ENCODE data around the gene CLEC7A.

Gene CLEC7A

GRCh38 chr12:10130042-10130441, at the start of gene CLEC7A:
CLEC7A (minus strand) TSS chr12:10130199; CDS start chr12:10130082, 117 bp downstream.
- ChIA-PET CTCF (no interaction called here), POLR2A (no interaction called here)
- DNase-seq (ENCODE audit: extremely low spot score) = no peak
- no peak for TF ChIP-seq FOXM1 (IDR thresholded peaks at IDR 0.05; ENCODE audit: borderline replicate concordance)
- TF ChIP-seq SP1 (IDR thresholded peaks at IDR 0.05) = no peak
- no peak for TF ChIP-seq LEF1 (IDR thresholded peaks at IDR 0.05; ENCODE audit: borderline replicate concordance)
- TF ChIP-seq L3MBTL2 (conservative IDR thresholded peaks at IDR 0.05) = no peak
- no peak for TF ChIP-seq TARDBP (IDR thresholded peaks at IDR 0.05)
- TF ChIP-seq FOXK2 (IDR thresholded peaks at IDR 0.05) = no peak
- no peak for TF ChIP-seq CTBP1 (IDR thresholded peaks at IDR 0.05; ENCODE audit: borderline replicate concordance)
- TF ChIP-seq ELF4 (IDR thresholded peaks at IDR 0.05) = no peak
- no peak for TF ChIP-seq NFRKB (IDR thresholded peaks at IDR 0.05)
- no peak for TF ChIP-seq PKNOX1 (IDR thresholded peaks at IDR 0.05)
- TF ChIP-seq BHLHE40 (IDR thresholded peaks at IDR 0.05; ENCODE audit: borderline replicate concordance) = no peak
- no peak for TF ChIP-seq ZNF384 (IDR thresholded peaks at IDR 0.05)
- TF ChIP-seq SUZ12 (IDR thresholded peaks at IDR 0.05) = no peak
- no peak for TF ChIP-seq ARNT (IDR thresholded peaks at IDR 0.05)
- no peak for TF ChIP-seq FOXA1 (IDR thresholded peaks at IDR 0.05)
- no peak for TF ChIP-seq HDGF (IDR thresholded peaks at IDR 0.05; ENCODE audit: borderline replicate concordance)

GRCh38 chr12:10179776-10180181, 49.8 kb upstream of the CLEC7A start:
- POLR2A ChIA-PET = no interaction called here
- DNase-seq (ENCODE audit: extremely low spot score) = no peak
- TF ChIP-seq CTBP1 (IDR thresholded peaks at IDR 0.05; ENCODE audit: borderline replicate concordance) = no peak
- no peak for TF ChIP-seq FOXK2 (IDR thresholded peaks at IDR 0.05)
- no peak for TF ChIP-seq TARDBP (IDR thresholded peaks at IDR 0.05)
- no peak for TF ChIP-seq PKNOX1 (IDR thresholded peaks at IDR 0.05)
- no peak for TF ChIP-seq L3MBTL2 (conservative IDR thresholded peaks at IDR 0.05)
- TF ChIP-seq NFRKB (IDR thresholded peaks at IDR 0.05) = no peak
- TF ChIP-seq HDGF (IDR thresholded peaks at IDR 0.05; ENCODE audit: borderline replicate concordance) = no peak
- no peak for TF ChIP-seq BHLHE40 (IDR thresholded peaks at IDR 0.05; ENCODE audit: borderline replicate concordance)
- TF ChIP-seq FOXM1 (IDR thresholded peaks at IDR 0.05; ENCODE audit: borderline replicate concordance) = no peak
- TF ChIP-seq ELF4 (IDR thresholded peaks at IDR 0.05) = no peak
- TF ChIP-seq ZNF384 (IDR thresholded peaks at IDR 0.05) = no peak
- no peak for TF ChIP-seq LEF1 (IDR thresholded peaks at IDR 0.05; ENCODE audit: borderline replicate concordance)
- TF ChIP-seq SP1 (IDR thresholded peaks at IDR 0.05) = no peak
- TF ChIP-seq ARNT (IDR thresholded peaks at IDR 0.05) = no peak
- no peak for TF ChIP-seq SUZ12 (IDR thresholded peaks at IDR 0.05)
- TF ChIP-seq FOXA1 (IDR thresholded peaks at IDR 0.05) = no peak
- CTCF ChIA-PET = no interaction called here

GRCh38 chr12:10178821-10179220, 48.8 kb upstream of the CLEC7A start, which contains the start of gene TMEM52B:
TMEM52B (plus strand) TSS chr12:10179032; CDS start chr12:10179575, 543 bp downstream.
- TF ChIP-seq BHLHE40 (IDR thresholded peaks at IDR 0.05; ENCODE audit: borderline replicate concordance) (no peak), CTBP1 (IDR thresholded peaks at IDR 0.05; ENCODE audit: borderline replicate concordance) (no peak), LEF1 (IDR thresholded peaks at IDR 0.05; ENCODE audit: borderline replicate concordance) (no peak), SP1 (IDR thresholded peaks at IDR 0.05) (no peak), L3MBTL2 (conservative IDR thresholded peaks at IDR 0.05) (no peak), ARNT (IDR thresholded peaks at IDR 0.05) (no peak), HDGF (IDR thresholded peaks at IDR 0.05; ENCODE audit: borderline replicate concordance) (no peak), NFRKB (IDR thresholded peaks at IDR 0.05) (no peak), ELF4 (IDR thresholded peaks at IDR 0.05) (no peak), SUZ12 (IDR thresholded peaks at IDR 0.05) (no peak), TARDBP (IDR thresholded peaks at IDR 0.05) (no peak), ZNF384 (IDR thresholded peaks at IDR 0.05) (no peak), FOXK2 (IDR thresholded peaks at IDR 0.05) (no peak)

GRCh38 chr12:10175846-10176636, 46.0 kb upstream of the CLEC7A start:
- TF ChIP-seq ZNF384 (IDR thresholded peaks at IDR 0.05) (no peak), NFRKB (IDR thresholded peaks at IDR 0.05) (no peak), HDGF (IDR thresholded peaks at IDR 0.05; ENCODE audit: borderline replicate concordance) (no peak), TARDBP (IDR thresholded peaks at IDR 0.05) (no peak), FOXK2 (IDR thresholded peaks at IDR 0.05) (no peak), SP1 (IDR thresholded peaks at IDR 0.05) (no peak), ARNT (IDR thresholded peaks at IDR 0.05) (no peak), LEF1 (IDR thresholded peaks at IDR 0.05; ENCODE audit: borderline replicate concordance) (no peak), FOXA1 (IDR thresholded peaks at IDR 0.05) (no peak)
- POLR2A ChIA-PET = no interaction called here
- CTCF ChIA-PET = no interaction called here
- no peak for DNase-seq (ENCODE audit: extremely low spot score)

More at GRCh38 chr12:10178821-10179220, 48.8 kb upstream of the CLEC7A start, which contains the start of gene TMEM52B:
- no peak for DNase-seq (ENCODE audit: extremely low spot score)
- ChIA-PET CTCF (no interaction called here), POLR2A (no interaction called here)

GRCh38 chr12:10174986-10175614, 45.1 kb upstream of the CLEC7A start:
- CTCF ChIA-PET = no interaction called here
- no peak for DNase-seq (ENCODE audit: extremely low spot score)
- POLR2A ChIA-PET = no interaction called here
- TF ChIP-seq ZNF384 (IDR thresholded peaks at IDR 0.05) (no peak), ARNT (IDR thresholded peaks at IDR 0.05) (no peak), SP1 (IDR thresholded peaks at IDR 0.05) (no peak), SUZ12 (IDR thresholded peaks at IDR 0.05) (no peak), HDGF (IDR thresholded peaks at IDR 0.05; ENCODE audit: borderline replicate concordance) (no peak), CTBP1 (IDR thresholded peaks at IDR 0.05; ENCODE audit: borderline replicate concordance) (no peak)
